DND-41 (cell line): ENCODE results near the gene NXPE4.

Experiments
- CTCF ChIP-seq: IDR thresholded peaks from 2 replicates; pipeline ENCODE4 v1.5.1; 2012; ENCODE audit warnings: borderline replicate concordance, low read length, moderate library complexity, mild to moderate bottlenecking; ENCODE audit not compliant: poor library complexity, severe bottlenecking; ENCODE audit errors: extremely low read depth
- EZH2 ChIP-seq: IDR thresholded peaks from 3 replicates; pipeline ENCODE4 v1.6.1; 2012; ENCODE audit warnings: borderline replicate concordance, low read depth, mild to moderate bottlenecking, moderate library complexity, low read length, inconsistent platforms; ENCODE audit not compliant: severe bottlenecking

GRCh38 chr11:114615448-114616361, 20.1 kb upstream of the NXPE4 start:
- no peak for TF ChIP-seq CTCF
- no peak for TF ChIP-seq EZH2
